HG03460 (cell line): ENCODE data around the gene KANSL3.

ENCODE experiments used
- ATAC-seq: cut with Tn5 transposase; IDR thresholded peaks from one replicate; pipeline ENCODE4 v1.9.1; 2021; ENCODE audit not compliant: unreplicated experiment

KANSL3 gene

GRCh38 chr2:96546797-96547196, 91.3 kb downstream of the KANSL3 start:
- no peak for ATAC-seq

GRCh38 chr2:96546321-96546720, 91.8 kb downstream of the KANSL3 start:
- no peak for ATAC-seq
